ENCODE measurements around the gene PKP3.

PKP3 gene

DNA sequence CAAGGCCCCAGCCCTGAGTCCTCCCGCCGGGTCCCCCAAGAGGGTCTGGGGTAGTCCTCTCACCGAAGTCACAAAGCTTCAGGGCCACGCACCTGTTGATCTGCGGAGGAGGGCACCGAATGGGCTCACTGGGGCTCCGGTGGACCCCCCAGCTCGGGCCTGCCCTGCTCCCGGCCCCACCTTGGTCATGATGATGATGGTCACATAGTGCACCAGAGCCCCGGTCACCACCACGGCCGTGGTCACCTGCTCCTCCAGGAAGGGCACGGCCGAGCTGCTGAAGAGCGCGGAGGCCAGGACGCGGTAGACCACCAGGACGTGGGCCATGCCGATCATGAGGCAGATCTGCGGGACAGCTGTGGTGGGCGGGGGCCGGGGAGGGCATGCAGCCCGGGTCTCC is 34.3 kb downstream of the PKP3 start:
- DNase-seq (ENCODE audit: low read depth, low spot score): no peak
- no peak overlapping the region for H3K4me3 ChIP-seq (ENCODE audit: low read depth, low read length)
- in situ Hi-C loops (cut with HindIII; ENCODE audit: low sequenced_read_pairs): no loop called here
- TF ChIP-seq, protein P1, sequence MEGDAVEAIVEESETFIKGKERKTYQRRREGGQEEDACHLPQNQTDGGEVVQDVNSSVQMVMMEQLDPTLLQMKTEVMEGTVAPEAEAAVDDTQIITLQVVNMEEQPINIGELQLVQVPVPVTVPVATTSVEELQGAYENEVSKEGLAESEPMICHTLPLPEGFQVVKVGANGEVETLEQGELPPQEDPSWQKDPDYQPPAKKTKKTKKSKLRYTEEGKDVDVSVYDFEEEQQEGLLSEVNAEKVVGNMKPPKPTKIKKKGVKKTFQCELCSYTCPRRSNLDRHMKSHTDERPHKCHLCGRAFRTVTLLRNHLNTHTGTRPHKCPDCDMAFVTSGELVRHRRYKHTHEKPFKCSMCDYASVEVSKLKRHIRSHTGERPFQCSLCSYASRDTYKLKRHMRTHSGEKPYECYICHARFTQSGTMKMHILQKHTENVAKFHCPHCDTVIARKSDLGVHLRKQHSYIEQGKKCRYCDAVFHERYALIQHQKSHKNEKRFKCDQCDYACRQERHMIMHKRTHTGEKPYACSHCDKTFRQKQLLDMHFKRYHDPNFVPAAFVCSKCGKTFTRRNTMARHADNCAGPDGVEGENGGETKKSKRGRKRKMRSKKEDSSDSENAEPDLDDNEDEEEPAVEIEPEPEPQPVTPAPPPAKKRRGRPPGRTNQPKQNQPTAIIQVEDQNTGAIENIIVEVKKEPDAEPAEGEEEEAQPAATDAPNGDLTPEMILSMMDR (IDR thresholded peaks at IDR 0.05; ENCODE audit: low read depth, low read length): no peak

DNA sequence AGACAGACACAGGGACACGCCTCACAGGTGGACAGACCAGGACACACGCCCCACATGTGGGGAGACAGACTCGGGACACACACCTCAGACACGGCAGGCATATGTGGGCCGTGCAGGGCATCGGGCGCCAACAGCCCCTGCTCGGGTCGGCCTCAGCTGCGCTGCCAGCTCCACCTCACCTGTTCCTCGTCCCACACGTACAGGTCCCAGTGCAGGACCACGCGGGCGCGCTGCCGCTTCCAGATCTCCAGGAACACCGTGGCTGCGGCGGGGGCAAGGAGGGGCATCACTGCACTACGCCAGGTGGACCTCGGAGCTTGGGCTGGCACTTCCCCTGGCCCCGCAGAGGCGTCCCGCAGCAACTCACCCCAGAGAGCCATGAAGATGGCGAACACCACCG is 35.4 kb downstream of the PKP3 start:
- no peak for DNase-seq (ENCODE audit: low read depth, low spot score)
- TF ChIP-seq, protein P1 (IDR thresholded peaks at IDR 0.05; ENCODE audit: low read depth, low read length): no peak
- no peak overlapping the region for H3K4me3 ChIP-seq (ENCODE audit: low read depth, low read length)
- in situ Hi-C loops (cut with HindIII; ENCODE audit: low sequenced_read_pairs): no loop called here

DNA sequence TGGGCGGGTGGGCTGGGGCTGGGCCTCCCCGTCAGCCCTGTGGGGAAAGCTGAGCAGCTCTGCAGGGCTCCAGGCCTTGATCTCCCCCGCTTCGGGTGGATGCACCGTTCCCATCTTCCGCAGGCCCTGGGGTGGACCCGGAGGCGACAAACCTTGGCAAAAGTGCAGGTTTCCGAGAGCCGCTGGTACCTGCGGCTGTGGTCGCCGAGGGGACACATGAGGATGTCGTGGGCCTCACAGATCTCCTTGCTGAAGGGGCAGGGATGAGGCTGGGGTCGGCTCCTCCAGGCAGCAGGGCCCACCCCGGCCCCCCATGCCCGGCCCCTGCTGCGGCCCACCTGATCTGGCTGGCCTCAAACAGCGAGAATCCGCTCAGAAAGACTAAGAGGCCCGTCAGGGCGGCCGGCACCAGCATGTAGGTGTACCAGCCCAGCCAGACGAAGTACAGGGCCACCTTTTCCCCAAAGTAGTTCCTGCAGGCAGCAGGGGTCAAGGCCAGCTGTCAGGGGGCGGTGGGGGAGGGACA is 36.0 kb downstream of the PKP3 start:
- no peak for DNase-seq (ENCODE audit: low read depth, low spot score)
- in situ Hi-C loops (cut with HindIII; ENCODE audit: low sequenced_read_pairs): no loop called here
- no peak overlapping the region for H3K4me3 ChIP-seq (ENCODE audit: low read depth, low read length)
- TF ChIP-seq, protein P1 (IDR thresholded peaks at IDR 0.05; ENCODE audit: low read depth, low read length): no peak

DNA sequence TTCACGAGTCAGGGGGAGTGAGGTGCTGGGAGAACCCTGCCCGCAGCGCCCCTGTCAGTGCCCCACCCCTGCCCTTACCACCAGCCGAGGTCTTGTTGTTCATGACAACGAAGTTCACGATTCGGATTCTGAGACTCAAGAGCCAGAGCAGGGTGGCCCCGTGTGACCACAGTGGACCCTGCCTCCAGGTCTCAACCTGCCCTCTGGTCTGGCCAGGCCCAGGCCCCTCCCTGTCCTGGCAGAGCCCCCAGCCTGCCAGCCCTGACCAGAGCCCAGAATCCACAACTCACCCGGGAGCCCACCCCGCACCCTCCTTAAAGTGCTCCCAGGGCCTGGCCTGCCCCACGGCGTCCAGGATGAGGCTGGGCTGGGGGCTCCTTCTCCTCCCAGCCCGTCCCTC is 37.9 kb downstream of the PKP3 start:
- TF ChIP-seq, protein P1 (IDR thresholded peaks at IDR 0.05; ENCODE audit: low read depth, low read length): no peak

DNA sequence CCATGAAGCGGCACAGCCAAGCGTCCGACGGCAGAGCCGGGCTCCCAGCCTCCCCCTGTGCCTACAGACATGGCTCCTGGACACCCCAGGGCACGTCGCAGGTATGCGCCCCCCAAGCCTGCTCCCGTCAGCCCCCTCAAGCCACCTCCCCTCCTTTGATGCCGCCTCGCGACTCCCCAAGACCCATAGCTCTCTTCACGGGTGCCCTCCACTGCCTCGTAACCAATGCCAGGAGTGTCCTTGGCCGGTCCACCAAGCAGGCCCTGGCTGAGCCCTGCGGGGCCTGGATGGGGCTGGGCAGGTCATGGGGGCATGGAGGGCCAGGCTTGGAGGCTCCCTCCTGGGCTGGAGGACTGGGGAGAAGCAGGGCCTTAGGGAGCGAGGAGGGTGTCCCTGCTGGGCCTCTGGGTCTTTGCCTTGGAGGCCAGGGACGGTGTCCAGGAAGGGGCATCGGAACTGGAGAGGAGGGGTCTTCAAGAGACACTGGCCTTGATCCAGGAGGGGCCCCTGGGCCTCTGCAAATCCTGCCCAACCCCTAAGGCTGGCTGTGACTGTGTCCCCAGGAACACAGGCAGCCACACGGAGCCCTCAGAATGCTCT is 38.6 kb downstream of the PKP3 start:
- in situ Hi-C loops (cut with HindIII; ENCODE audit: low sequenced_read_pairs): no loop called here
- no peak overlapping the region for H3K4me3 ChIP-seq (ENCODE audit: low read depth, low read length)
- DNase-seq (ENCODE audit: low read depth, low spot score): no peak
- TF ChIP-seq, protein P1 (IDR thresholded peaks at IDR 0.05; ENCODE audit: low read depth, low read length): no peak

More for the DNA sequence above, 37.9 kb downstream of the PKP3 start:
- in situ Hi-C loops (cut with HindIII; ENCODE audit: low sequenced_read_pairs): no loop called here
- H3K4me3 ChIP-seq (ENCODE audit: low read depth, low read length): no peak overlapping the region
- no peak for DNase-seq (ENCODE audit: low read depth, low spot score)

DNA sequence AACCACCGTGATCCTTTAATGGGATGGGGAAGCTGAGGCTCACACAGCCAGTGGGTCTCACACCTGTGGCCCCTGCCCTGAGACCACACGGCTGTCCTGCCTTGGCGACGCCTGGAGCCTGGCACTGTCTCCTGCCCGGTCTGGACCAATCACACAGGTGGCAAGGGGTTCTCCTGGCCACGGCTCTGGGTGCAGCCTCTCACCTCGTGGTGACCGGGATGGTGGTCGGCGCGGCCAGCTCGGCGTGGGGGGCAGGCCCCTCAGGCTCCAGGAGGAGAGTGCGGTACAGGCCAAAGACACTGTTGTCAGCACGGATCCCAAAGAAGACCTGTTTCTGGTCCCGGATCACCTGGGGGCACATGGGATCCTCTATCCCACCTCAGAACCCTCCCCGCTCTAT is 39.1 kb downstream of the PKP3 start:
- in situ Hi-C loops (cut with HindIII; ENCODE audit: low sequenced_read_pairs): no loop called here
- no peak for DNase-seq (ENCODE audit: low read depth, low spot score)
- TF ChIP-seq, protein P1 (IDR thresholded peaks at IDR 0.05; ENCODE audit: low read depth, low read length): no peak
- H3K4me3 ChIP-seq (ENCODE audit: low read depth, low read length): no peak overlapping the region

All from astrocyte of the spinal cord (primary cell).